Stimulated activated CD8-positive, alpha-beta memory T cell treated with anti-CD3 and anti-CD28 coated beads, Interleukin-15, amount 100 ng/mL, for 24 hours (primary cell): Measurements from ENCODE around the gene CABLES1.
"Not testable (repeated sequence)": the region's sequence is repeated elsewhere in the genome, so short reads cannot be mapped to it uniquely, and the experiment has no call there.

Experiments
- DNase-seq: peaks from one replicate; pipeline ENCODE4 v3.0.0-alpha.2; 2020; ENCODE audit warnings: low read depth

CABLES1 gene

DNA sequence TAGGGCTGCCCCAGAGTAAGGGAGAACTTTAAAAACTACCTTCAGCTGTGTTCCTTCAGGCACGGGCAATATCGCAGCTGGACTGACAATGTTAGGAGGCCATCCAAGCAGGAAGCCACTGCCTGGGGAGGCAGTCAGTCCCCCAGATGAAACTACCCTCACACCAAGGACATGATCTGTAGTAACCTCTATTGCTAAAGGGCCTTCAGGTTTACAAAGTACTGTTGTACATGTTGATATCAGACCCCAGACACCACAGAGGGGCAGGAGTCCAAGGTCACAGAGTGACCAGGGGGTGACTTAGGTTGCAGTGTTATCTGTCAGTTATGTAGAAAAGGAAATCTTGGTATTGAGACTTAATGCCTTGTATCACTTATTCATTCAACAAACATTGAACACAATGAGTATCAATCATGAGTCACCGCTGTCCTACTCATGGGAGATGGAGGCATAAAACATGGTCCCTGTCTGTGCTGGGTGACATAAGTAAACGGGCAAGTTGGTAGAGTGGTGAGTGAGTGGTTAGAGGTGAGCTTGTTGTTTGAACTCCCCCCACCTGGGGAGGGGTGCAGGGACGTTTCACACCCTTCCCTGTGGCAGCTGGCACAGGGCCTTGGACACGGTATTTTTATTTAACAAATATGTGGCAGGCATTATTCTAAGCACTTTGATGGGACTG, 7.1 kb downstream of the CABLES1 start:
- DNase-seq, result no peak

DNA sequence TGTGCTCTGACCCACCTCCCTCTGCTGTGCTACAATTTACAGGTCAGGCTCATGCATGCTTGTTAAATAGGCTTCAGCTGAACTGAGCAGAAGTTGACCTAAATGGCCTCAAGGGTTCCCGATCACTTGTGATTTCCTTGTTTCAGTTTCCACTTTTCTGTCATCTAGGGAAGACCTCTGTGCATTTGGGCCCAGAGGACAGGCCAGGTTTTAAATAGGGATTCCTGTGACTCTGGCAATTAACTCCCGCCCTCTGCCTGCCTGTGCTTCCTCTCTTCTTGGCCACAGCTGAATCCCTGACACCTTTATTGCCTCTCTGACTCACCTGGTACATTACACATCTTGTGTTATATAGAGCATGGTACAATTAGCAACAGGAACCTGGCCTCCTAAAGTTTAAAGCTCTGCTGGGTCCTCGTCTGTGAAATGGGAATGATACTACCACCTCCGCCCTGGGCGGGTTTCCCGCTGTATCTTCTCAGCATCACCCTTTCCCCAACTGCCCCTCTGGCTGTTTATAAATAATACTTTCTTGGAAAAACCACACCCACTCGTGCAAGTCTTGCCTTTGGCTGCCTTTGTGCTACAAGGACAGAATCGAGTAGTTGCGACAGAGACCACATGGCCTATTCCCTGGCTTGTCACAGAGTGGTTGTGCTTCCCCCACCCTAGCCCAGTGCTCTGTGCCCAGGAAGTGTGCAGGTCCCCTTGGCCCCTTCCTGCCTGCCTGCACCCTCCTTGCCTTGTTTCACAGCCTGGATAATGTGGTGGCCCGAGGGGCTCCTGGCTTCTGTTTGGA, 7.9 kb downstream of the CABLES1 start:
- DNase-seq, result no peak

DNA sequence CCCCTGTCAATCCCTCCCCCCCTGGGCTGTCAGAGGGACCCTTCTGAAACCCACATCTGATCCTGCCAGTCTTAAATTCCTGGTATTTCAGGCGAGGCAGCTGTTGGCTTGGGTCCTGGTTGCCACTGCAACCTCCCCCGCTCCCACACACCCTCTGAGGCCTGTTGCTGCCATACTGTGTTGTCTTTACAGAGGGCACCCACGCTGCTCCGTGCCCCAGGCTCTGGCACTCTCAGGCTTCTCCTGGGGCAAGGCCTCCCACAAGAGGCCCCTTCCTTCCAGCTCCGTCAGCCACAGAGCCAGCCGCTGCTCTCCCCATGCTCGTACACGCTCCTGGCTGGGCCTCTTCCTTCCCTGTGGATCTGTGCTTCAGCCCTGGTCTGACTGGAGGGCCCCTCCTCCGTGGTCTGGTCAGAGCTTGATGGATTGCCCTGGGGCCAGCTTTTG, 8.6 kb downstream of the CABLES1 start:
- no peak for DNase-seq

- DNase-seq, result no peak
These were observed 9.4 kb downstream of the CABLES1 start for GRCh38 chr18:23144640-23145039.

DNA sequence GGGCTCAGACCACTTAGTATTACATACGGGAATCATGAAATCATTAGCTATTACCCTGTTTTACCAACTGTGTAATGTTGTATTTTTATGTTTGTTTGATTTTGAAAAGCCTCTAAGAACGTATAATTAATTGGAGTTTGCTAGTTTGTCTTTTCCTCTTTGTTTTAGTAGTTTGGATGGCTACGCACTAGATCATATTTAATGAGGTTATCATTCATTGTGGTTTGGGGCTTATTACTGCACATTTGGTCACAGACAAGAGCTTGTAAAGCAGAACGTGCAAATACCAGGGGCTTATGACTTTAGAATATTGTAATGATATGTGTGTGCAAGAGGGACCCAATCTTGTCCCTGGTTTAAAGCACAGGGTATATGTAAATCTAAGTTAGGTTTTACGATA, 10.3 kb downstream of the CABLES1 start:
- DNase-seq, result no peak

DNA sequence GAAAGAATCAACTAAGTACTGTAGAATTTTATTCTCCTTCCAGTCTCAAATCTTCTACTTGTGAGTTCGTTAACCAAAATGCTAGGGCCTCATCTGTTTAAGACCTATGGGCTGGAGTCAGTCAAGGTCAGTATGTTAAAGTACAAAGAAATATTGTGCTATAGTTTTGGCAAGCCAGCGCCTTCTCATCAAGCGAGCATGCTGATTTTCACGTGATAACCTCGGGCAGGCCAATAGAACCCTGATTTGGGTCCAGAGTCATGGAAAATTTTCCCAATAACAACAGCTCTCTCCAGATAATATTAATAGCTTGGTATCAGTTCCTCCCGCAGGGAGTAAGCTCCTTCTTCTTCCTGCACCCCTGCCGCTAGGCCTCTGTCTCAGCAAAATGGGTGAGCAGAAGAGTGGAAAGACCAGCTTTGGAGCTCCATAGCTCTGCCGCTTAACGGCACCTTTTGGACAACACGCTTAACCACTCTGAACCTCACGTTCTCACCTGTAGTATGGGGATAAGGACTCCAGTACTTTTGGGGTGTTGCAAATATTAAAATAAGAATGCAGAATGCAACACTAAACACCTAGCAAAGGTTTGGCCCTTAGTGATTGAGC, 11.7 kb downstream of the CABLES1 start:
- no peak for DNase-seq

- DNase-seq, result no peak
These were observed 13.1 kb downstream of the CABLES1 start for GRCh38 chr18:23148382-23148781.

DNA sequence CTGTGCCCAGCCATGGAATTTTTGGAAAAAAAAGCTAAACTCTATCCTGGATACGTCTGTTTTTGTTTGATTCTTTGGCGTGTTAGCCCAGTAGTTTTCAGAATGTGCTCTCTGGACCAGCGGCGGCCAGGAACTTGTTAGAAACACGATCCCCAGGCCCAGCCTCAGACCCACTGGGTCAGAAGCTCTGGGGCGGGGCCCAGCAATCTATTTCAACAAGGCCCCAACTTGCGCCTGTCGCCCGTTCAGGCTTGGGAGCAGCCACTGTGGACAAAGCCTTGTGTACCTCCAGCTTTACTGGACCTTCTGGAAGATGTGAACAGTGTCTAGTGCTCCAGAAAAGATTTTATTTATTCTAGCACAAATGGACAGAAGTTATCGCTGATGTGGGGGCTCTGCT, 14.3 kb downstream of the CABLES1 start:
- DNase-seq, result no peak

DNA sequence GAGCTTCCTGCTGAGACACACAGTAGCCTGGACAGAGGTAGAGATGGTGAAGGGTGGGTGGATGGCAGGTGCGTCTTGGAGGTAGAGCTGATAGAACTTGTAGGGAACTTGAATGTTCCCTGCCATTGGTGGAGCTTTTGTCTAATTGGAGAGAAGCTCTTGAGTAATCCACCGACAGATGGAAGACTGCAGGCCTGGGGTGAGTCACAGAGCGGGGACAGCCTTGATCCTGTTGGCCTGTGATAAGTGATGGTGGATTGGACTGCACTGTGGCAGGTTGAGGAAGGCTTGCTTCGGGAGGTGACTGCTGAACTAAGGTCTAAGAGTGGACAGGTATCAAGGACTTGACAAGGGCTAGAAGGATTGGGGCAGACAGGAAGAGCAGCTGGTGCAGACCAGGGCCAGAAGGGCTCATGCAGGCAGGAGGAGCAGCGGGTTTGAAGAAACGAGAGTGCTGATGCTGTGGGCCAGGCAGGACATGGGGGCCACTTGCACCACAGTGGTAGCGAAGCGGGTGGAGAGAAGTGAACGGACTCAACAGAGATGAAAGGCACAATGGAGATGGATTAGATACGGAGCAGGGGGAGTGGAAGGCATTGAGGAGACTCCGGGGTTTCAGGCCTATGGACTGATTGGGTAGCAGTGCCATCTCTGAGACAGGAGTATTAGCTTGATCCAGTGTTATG, 16.3 kb downstream of the CABLES1 start:
- no peak for DNase-seq

DNA sequence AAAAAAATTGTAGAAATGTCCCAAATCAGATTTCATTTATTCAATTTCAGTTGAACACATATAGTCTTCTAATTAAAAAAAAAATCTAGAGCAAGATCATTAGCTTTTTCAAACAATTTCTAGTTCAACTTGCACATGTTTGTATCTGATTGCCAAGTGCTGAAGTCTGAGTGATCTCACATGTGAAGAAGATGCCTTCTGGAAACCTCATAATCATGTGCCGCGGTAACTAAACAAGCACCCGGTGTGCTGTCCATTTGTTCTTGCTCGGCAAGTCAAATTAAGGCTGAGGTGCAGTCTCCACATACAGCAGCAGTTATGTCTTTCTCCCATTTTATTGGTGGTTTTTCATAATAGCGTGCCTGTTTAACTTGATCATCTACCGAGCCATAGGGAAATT, 18.7 kb downstream of the CABLES1 start:
- no peak for DNase-seq

- no peak for DNase-seq
These were observed 19.7 kb downstream of the CABLES1 start for GRCh38 chr18:23154823-23155500.

DNA sequence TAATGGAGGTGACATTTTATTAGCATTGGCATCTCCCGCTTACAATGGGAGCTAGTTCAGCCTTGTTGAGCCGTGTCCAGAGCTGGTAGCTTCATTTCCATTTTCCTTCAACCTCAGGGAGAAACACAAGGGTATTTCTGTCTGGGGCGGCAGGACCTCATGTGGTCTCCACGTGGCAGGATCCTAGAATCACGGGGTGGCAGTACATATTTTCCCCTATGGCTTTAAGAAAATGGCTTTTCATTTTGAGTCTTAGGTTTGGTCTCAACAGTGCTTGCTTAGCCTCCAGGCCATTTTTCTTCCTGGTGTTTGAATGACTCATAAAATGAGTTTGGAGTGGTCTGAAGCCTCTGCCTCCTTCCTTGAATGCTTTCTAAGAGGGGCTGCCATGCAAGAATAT, 20.3 kb downstream of the CABLES1 start:
- DNase-seq, result no peak

- no peak for DNase-seq
These were observed 20.8 kb downstream of the CABLES1 start for GRCh38 chr18:23156134-23156533.

DNA sequence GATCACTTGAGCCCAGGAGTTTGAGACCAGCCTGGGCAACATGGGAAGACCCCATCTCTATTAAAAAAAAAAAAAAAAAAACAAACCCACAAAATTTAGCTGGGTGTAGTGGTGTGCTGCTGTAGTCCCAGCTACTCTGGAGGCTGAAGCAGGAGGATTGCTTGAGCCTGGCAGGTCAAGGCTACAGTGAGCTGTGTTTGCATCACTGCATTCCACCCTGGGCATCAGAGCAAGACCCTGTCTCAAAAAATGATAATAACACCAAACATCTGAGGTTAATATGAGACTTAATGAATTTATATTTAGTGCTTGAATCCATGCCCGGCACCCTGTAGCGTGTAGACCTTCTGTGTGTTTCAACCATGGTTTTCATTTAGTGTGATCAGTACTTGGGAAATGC, 22.8 kb downstream of the CABLES1 start:
- DNase-seq, result no peak

GRCh38 chr18:23158884-23159283, 23.6 kb downstream of the CABLES1 start:
- not testable (repeated sequence) for DNase-seq

- no peak for DNase-seq
These were observed 24.1 kb downstream of the CABLES1 start for GRCh38 chr18:23159344-23159743.

DNA sequence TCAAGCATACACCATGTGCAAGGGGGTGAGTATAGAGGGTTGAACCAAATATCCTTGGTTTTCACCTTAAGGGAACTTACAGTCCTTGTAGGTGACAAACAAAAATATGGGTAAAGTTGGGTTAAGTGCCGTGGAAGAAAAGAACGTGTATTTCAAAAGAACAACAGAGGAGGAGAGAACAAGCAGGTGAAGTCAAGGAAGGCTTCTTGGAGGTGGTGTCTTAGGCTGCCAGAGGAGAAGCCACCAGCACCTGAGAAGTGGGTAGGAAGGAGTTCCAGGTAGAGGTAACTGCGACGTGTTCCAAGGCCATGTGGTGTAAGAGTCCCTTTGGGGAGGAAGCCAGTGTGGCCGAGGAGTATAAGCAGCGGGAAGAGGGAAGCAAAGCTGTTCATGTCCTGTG, 27.2 kb downstream of the CABLES1 start:
- DNase-seq, result no peak

GRCh38 chr18:23163786-23164533, 28.7 kb downstream of the CABLES1 start:
- DNase-seq, result no peak

DNA sequence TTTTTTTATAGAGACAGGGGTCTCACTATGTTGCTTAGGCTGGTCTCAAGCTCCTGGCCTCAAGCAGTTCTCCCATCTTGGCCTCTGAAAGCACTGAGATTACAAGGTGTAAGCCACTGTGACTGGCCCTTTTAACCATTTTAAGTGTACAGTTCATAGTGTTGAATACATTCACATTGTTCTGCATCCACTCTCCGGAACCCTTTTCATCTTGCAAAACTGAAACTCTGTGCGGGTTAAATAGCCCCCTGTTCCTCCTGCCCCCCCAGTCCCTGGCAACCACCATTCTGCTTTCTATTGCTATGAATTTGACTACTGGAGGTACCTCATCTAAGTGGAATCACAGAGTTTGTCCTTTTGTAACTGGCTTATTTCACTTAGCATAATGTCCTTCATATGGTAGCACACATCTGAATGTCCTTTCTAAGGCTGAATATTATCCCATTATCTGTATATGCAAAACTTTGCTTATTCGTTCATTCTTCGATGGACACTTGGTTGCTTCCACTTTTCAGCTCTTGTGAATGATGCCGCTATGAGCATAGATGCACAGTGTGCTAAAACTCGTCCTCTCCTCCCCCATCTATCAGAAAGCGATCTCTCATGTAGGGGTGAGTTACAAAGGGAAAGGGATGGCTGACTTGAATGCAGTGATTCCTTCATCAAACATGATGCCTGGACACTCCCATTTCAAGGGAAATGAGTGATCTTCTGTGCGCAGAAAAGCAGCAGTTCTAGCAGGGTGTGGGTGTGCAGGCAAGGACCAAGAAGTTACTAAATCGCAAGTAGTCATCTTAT, 30.2 kb downstream of the CABLES1 start:
- DNase-seq, result no peak

GRCh38 chr18:23166891-23167541, 31.7 kb downstream of the CABLES1 start:
- DNase-seq, result no peak
